ENCODE results near the gene CENATAC. TPM values are rescaled to one million over a fixed set of nuclear protein-coding genes. Genes with fewer than 3 reads are reported as not detected.

CENATAC gene
- total and polyA plus RNA-seq, 9 of the 15 experiments (the other 6 are each of a cell fraction or from before 2014, with no cell fraction given) = 2.4 to 25.5 (median 13.7) TPM

GRCh38 chr11:119051440-119052162 is 53.7 kb downstream of the CENATAC start:
- H4K20me1 ChIP-seq (replicated peaks; ENCODE audit: control insufficient read depth, insufficient read depth, low read length) = no peaks in the 10 kb centered on the region
- H3K9ac ChIP-seq (ENCODE audit: insufficient read depth in 1 of 2, low read depth in 2 of 2, low read length in 2 of 2) = peak overlapping the region in 1 of 2 experiments; percentile 41; a peak in 1 of 4 replicates
- no peak overlapping the region for H2AFZ ChIP-seq (ENCODE audit: low read depth, low read length)
- H3K9me3 ChIP-seq (replicated peaks; ENCODE audit: control insufficient read depth, insufficient read depth, low read depth, low read length) = no peaks in the 10 kb centered on the region
- no peak overlapping the region for H3K4me2 ChIP-seq (ENCODE audit: insufficient read depth, low read length)
- no peak overlapping the region for H3K4me3 ChIP-seq
- 87% methylated on average over 17 of the region's 17 CpGs for WGBS (ENCODE audit: insufficient coverage, low coverage, missing lambda C conversion rate)
- H3K9me1 ChIP-seq (ENCODE audit: control insufficient read depth, insufficient read depth, low read length) = peaks cover 3% of the 10 kb centered on the region
- peaks cover 8 to 15% of the 10 kb centered on the region in 2 experiments; a peak in 3 of 5 replicates for H3K4me1 ChIP-seq (replicated peaks in 1 of 2; ENCODE audit: control insufficient read depth in 2 of 2, insufficient read depth in 2 of 2, low read length in 2 of 2)
- BruUV-seq (replicated peaks) = TSS peak; percentile 4
- DNase-seq (ENCODE audit: extremely low read depth in 1 of 4, low spot score in 3 of 4) = peak in 1 of 4 experiments; percentile 5
- H3K27ac ChIP-seq (ENCODE audit: extremely low read depth, low read depth, low read length) = no peak overlapping the region
- H3K27me3 ChIP-seq (ENCODE audit: control insufficient read depth in 2 of 2, insufficient read depth in 2 of 2, low read length in 2 of 2) = no peaks in the 10 kb centered on the region
- no peak for ATAC-seq
- in situ Hi-C loops (cut with MboI) = no loop called here
- peaks cover 27% of the 10 kb centered on the region for H3K79me2 ChIP-seq (ENCODE audit: control insufficient read depth, insufficient read depth, low read length)
- H3K36me3 ChIP-seq (ENCODE audit: control insufficient read depth, insufficient read depth, low read length) = peaks cover 92% of the 10 kb centered on the region
- intact Hi-C loops (cut with micrococcal nuclease) = no loop called here
- ChIA-PET POLR2A (interaction anchor here (0.6 to 8.8 kb wide), 6 partner anchors 7 to 58 kb away, joined by 3 to 132 read pairs (median 4); no protein-coding TSS in a partner anchor), CTCF (ENCODE audit: low intra/inter-chr PET ratio) (no interaction called here)
- no peak for FAIRE-seq
- no peak for TF ChIP-seq SP1 (CRISPR knock-in tag; IDR thresholded peaks at IDR 0.05)
- TF ChIP-seq ZZZ3 (IDR thresholded peaks at IDR 0.05) = no peak
- no peak for TF ChIP-seq JUNB (CRISPR knock-in tag; conservative IDR thresholded peaks at IDR 0.05)
- no peak for TF ChIP-seq ZNF77 (CRISPR knock-in tag; IDR thresholded peaks at IDR 0.05)
- TF ChIP-seq RBFOX2 (IDR thresholded peaks at IDR 0.05; ENCODE audit: low read depth, low read length) = peak; percentile 67
- peak; percentile 51; the same call in 1 of the 2 replicates for TF ChIP-seq POLR2G (IDR thresholded peaks at IDR 0.05; ENCODE audit: low read depth, low read length)
- no peak for TF ChIP-seq RBM17 (IDR thresholded peaks at IDR 0.05; ENCODE audit: borderline replicate concordance, low read depth, low read length)
- TF ChIP-seq RCOR1 (IDR thresholded peaks at IDR 0.05; ENCODE audit: borderline replicate concordance in 1 of 2, low read depth in 2 of 2, low read length in 2 of 2) = no peak
- TF ChIP-seq, protein P1, sequence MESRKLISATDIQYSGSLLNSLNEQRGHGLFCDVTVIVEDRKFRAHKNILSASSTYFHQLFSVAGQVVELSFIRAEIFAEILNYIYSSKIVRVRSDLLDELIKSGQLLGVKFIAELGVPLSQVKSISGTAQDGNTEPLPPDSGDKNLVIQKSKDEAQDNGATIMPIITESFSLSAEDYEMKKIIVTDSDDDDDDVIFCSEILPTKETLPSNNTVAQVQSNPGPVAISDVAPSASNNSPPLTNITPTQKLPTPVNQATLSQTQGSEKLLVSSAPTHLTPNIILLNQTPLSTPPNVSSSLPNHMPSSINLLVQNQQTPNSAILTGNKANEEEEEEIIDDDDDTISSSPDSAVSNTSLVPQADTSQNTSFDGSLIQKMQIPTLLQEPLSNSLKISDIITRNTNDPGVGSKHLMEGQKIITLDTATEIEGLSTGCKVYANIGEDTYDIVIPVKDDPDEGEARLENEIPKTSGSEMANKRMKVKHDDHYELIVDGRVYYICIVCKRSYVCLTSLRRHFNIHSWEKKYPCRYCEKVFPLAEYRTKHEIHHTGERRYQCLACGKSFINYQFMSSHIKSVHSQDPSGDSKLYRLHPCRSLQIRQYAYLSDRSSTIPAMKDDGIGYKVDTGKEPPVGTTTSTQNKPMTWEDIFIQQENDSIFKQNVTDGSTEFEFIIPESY (CRISPR knock-in tag; IDR thresholded peaks at IDR 0.05) = no peak
- no peak for TF ChIP-seq TFAM (CRISPR knock-in tag; conservative IDR thresholded peaks at IDR 0.05)
- no peak for TF ChIP-seq RBM25 (IDR thresholded peaks at IDR 0.05; ENCODE audit: low read depth, low read length, severe bottlenecking)
- TF ChIP-seq, protein P2, sequence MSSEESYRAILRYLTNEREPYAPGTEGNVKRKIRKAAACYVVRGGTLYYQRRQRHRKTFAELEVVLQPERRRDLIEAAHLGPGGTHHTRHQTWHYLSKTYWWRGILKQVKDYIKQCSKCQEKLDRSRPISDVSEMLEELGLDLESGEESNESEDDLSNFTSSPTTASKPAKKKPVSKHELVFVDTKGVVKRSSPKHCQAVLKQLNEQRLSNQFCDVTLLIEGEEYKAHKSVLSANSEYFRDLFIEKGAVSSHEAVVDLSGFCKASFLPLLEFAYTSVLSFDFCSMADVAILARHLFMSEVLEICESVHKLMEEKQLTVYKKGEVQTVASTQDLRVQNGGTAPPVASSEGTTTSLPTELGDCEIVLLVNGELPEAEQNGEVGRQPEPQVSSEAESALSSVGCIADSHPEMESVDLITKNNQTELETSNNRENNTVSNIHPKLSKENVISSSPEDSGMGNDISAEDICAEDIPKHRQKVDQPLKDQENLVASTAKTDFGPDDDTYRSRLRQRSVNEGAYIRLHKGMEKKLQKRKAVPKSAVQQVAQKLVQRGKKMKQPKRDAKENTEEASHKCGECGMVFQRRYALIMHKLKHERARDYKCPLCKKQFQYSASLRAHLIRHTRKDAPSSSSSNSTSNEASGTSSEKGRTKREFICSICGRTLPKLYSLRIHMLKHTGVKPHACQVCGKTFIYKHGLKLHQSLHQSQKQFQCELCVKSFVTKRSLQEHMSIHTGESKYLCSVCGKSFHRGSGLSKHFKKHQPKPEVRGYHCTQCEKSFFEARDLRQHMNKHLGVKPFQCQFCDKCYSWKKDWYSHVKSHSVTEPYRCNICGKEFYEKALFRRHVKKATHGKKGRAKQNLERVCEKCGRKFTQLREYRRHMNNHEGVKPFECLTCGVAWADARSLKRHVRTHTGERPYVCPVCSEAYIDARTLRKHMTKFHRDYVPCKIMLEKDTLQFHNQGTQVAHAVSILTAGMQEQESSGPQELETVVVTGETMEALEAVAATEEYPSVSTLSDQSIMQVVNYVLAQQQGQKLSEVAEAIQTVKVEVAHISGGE (CRISPR knock-in tag; IDR thresholded peaks at IDR 0.05) = no peak
- TF ChIP-seq, protein P3, sequence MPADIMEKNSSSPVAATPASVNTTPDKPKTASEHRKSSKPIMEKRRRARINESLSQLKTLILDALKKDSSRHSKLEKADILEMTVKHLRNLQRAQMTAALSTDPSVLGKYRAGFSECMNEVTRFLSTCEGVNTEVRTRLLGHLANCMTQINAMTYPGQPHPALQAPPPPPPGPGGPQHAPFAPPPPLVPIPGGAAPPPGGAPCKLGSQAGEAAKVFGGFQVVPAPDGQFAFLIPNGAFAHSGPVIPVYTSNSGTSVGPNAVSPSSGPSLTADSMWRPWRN (IDR thresholded peaks at IDR 0.05; ENCODE audit: low read depth) = no peak
- no peak for TF ChIP-seq SOX6 (IDR thresholded peaks at IDR 0.05)
- TF ChIP-seq TCF7L2 (IDR thresholded peaks at IDR 0.05; ENCODE audit: low read depth, low read length) = no peak
- no peak for TF ChIP-seq SP2 (IDR thresholded peaks at IDR 0.05; ENCODE audit: extremely low read depth, low read depth, low read length, poor library complexity, severe bottlenecking)
